ENCODE measurements around the gene PRKCE.

PRKCE gene

GRCh38 chr2:45988879-45989278, 337.4 kb downstream of the PRKCE start:
- DNase-seq (ENCODE audit: low read depth, low spot score): peak; percentile 19

- DNase-seq (ENCODE audit: low read depth, low spot score): no peak
These were observed 338.7 kb downstream of the PRKCE start for GRCh38 chr2:45990131-45990530.

DNA sequence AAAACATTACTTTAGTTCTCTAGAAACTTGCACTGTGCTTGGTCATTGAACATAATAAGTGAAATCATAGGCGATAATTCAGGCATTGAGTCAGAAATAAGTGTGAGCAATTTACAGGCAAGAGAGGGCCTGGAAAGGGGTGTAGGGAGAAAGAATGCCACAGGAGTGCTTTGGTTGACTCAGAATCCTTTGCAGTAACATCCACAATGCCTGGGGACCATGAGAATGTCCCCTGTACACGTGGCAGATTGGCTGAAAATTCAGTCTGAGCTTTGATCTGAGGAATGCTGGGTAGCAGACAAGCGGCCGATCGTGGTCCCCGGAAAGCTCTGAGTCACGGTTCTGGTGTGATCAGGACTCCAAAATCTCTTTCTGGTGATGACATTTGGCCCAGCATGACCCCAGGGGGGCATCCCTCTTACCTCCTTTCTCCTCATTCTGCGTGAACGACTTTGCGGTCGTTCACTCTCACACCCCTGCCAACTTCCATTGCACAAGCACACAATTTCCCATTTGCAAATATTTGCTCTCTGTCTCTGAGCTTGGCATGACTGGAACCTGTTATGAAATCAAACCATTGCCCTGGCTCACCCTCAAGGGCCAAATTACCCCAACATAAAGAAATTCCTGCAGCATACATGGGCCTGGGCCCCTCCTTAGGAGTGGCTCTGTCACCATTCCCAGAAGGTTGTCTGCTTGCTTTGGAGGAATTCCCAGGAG, 340.7 kb downstream of the PRKCE start:
- no peak for DNase-seq (ENCODE audit: low read depth, low spot score)

GRCh38 chr2:45992741-45993475, 341.4 kb downstream of the PRKCE start:
- DNase-seq (ENCODE audit: low read depth, low spot score): no peak

- DNase-seq (ENCODE audit: low read depth, low spot score): peak; percentile 67
These were observed 342.1 kb downstream of the PRKCE start for GRCh38 chr2:45993476-45993991.

DNA sequence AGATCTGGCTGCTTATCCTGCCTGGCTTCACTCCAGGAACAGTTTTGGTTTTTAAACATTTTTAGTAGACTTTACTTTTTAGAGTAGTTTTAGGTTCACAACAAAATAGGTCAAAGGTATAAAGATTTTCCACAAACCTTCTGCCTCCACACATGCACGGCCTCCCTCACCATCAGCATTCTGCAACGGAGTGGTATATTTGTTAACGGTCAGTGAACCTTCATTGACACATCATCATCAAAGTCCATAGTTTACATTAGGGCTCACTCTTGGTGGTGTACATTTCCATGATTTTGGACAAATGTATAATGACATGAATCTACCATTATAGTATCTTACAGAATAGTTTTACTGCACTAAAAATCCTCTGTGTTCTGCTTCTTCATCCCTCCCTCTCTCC, 342.6 kb downstream of the PRKCE start:
- DNase-seq (ENCODE audit: low read depth, low spot score): no peak

DNA sequence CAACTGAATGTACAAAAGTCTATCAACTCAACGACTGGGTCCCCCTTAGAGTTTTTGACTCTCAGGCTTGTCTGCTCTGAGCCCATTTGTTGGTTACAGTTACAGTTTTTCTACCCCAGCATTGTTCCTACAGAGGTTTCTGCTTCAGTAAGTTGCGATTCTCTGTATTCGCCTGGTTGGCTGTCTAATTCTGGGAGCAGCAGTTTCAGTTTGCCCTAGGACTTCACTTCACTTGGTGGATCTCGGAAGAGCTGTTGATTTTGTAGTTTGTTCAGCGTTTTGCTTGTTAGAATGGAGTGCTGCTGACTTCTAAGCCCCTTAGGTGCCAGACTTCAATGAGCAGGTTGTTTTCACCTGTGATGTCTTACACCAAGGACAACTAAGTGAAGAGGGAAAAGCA, 349.2 kb downstream of the PRKCE start:
- DNase-seq (ENCODE audit: low read depth, low spot score): no peak

- DNase-seq (ENCODE audit: low read depth, low spot score): no peak
These were observed 349.8 kb downstream of the PRKCE start for GRCh38 chr2:46001290-46001689.

DNA sequence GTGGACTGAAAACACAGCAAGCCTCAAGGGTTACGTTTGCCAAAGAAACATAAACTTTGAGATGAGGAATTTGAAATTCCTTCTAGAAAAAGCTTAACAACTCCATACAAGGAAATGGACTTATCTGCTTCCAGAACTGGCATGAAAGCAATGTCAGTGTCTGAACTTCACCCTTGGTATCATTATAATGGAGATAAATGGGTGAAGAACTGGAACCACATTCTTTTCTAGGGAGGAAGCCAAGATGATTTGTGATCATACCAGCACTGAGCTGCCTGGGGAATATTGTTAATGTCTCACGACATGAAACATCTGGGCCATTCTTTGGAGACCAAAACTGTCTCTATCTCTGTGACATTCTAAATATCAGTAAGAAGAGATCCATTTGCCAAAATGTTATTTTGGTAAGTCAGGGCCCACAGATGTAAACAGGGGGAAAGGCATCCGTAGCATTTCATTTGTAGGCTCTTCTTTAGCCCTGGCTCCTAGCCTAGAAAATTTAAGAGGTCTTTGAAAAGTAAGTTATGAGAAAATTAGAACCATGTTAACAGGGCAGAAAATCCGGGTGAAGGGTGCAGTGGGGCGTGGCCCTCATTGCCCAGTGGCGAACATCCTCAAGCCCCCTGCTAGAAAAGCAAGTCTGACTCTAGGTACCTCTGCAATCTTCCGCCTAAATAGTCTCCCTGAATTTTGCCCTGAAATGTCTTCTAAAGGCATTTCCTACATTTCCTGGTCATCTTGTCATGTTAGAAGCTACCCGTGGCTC, 350.4 kb downstream of the PRKCE start:
- no peak for DNase-seq (ENCODE audit: low read depth, low spot score)

- no peak for DNase-seq (ENCODE audit: low read depth, low spot score)
These were observed 351.0 kb downstream of the PRKCE start for GRCh38 chr2:46002507-46002883.

- DNase-seq (ENCODE audit: low read depth, low spot score): no peak
These were observed 351.5 kb downstream of the PRKCE start for GRCh38 chr2:46002947-46003346.

DNA sequence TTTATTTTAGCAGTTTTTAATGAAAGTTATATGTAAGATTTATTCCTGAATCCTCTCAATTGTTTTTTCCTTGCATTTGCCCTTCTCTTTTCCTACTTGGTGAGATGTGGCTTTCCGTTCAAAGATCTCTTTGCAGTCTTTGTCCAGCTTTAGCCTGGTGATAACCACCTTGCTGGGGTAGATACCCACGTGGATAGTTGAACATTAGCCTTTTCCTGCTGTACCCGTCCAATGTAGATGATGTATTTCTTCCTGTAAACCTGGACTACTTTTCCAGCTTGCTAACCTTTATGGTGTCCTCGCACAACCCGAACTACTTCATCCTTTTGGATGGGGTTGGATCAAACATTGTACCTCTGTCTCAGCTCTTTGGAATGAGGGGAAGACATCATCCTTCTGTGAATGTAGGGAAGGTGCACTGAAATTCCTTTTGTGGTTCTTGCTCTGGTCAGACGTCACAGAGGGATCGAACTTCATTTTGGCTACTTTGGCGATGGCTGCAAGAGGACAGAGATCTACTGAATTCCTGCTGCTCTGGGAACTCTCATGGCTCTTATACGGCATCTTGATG, 352.5 kb downstream of the PRKCE start:
- DNase-seq (ENCODE audit: low read depth, low spot score): no peak

DNA sequence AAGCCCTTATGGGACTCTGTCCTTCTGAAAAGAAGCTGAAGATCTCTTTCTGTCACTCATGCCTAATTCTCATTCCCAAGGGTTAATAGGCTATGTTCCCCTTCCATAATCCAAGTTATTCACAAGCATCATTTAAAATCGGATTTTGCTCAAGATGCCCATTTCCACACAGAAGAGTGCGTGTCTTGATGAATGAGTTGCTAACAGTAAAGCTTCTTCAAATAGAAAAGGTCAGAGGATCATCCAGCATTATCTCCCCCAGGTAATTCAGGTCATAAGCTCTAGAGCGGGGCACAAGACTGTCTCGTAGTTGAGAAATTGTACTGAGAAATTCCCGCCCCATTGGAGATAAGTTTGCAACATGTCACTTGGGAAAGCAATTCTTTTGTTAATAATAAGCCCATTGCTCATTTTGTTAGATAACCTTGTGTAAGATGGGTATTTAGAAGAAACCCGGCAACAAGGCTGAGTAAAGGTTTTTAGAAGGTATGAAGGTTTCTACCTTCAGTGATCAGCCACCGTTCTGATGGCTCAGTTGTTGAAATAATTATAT, 355.1 kb downstream of the PRKCE start:
- DNase-seq (ENCODE audit: low read depth, low spot score): no peak

- DNase-seq (ENCODE audit: low read depth, low spot score): no peak
These were observed 355.9 kb downstream of the PRKCE start for GRCh38 chr2:46007412-46007811.

GRCh38 chr2:46008091-46008870, 356.8 kb downstream of the PRKCE start:
- no peak for DNase-seq (ENCODE audit: low read depth, low spot score)

DNA sequence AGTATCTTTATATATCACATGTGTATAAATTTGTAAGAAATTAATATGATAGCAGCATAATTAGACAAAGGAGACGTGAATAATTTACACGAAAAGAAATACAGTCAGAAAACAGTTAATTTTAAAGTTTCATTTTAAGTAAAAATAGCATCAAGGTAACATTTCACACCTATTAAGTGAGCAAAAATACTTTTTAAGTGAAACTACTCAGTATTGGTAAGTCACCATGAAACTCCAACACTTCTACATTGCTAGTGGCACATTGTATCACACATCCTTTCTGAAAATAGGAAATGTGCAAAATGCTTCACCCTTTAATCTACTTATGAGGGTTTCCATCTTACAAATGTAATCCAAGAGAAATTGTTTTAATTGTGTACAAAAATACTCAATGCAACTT, 357.8 kb downstream of the PRKCE start:
- DNase-seq (ENCODE audit: low read depth, low spot score): no peak

DNA sequence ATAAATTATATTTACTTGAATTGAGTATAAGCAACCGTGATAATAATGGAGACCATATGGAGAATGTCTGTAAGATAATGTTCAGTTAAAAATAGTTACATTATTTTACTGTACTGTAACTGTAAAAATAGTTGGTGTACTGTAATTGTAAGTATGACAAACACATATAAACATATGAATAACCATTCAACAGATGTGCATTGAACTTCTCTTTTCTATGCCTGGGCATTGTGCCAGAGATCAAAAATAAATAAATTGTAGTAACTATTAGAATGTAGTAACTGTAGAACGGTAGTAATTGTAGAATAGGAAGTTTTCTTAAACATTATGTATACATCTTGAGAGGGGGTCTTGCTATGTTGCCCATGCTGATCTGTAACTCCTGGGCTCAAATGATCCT, 358.3 kb downstream of the PRKCE start:
- no peak for DNase-seq (ENCODE audit: low read depth, low spot score)

DNA sequence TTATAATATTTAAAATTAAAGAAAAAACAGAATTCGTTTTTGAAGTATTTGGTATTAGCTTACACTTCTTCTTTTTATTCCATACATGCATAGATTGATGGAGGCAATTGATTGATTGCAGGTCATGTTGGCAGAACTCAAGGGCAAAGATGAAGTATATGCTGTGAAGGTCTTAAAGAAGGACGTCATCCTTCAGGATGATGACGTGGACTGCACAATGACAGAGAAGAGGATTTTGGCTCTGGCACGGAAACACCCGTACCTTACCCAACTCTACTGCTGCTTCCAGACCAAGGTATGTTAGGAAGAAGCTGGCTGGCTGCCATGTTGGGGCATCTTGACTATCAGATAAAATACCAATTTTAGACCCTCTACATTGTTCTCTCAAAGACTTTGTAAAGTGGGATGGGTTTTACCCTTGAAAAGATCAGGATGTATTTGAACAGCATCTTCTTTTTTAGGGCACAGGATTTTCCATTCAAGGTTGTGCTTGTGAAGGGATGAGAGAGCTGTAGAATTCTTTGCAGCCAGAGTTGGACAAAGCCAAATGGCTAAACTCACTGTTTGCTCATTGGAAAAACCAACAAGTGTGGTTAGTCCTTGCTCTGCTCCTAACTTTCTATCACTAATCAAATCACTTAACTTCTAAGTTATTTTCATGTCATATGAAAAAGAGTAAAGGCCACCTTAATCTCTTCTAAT, 358.9 kb downstream of the PRKCE start:
- DNase-seq (ENCODE audit: low read depth, low spot score): no peak

GRCh38 chr2:46010925-46011490, 359.5 kb downstream of the PRKCE start:
- no peak for DNase-seq (ENCODE audit: low read depth, low spot score)
